ENCODE data around the gene ABCC1.
"Not testable (repeated sequence)": the region's sequence is repeated elsewhere in the genome, so short reads cannot be mapped to it uniquely, and the experiment has no call there.

ABCC1 gene

DNA sequence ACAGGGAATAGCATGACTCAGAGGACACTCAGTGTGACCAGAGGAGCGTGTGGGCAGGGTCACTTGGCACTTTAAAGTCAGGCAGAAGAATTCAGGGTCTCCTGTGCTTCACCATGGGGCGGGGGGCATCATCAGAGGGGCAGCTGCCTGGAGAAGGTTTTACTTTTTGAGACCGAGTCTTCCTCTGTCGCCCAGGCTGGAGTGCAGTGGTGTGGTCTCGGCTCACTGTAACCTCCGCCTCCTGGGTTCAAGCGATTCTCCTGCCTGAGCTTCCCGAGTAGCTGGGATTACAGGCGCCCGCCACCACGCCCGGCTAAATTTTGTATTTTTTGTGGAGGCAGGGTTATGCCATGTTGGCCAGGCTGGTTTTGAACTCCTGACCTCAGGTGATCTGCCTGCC, 241.6 kb downstream of the ABCC1 start:
- not testable (repeated sequence) for H3K36me3 ChIP-seq (ENCODE audit: control insufficient read depth, low read depth, low read length); H3K9me3 ChIP-seq (ENCODE audit: control insufficient read depth, low read depth, low read length); H3K27ac ChIP-seq (ENCODE audit: low read length); H3K9ac ChIP-seq (ENCODE audit: low read length); H3K4me1 ChIP-seq (ENCODE audit: control insufficient read depth, low read depth, low read length); H3K27me3 ChIP-seq (ENCODE audit: control insufficient read depth, insufficient read depth, low read length); H3K4me3 ChIP-seq (ENCODE audit: low read length)

GRCh38 chr16:16191493-16192167, 242.2 kb downstream of the ABCC1 start:
- Histone ChIP-seq H3K4me3 (ENCODE audit: low read length) (no peak overlapping the region), H3K36me3 (ENCODE audit: control insufficient read depth, low read depth, low read length) (no peaks in the 10 kb centered on the region), H3K4me1 (ENCODE audit: control insufficient read depth, low read depth, low read length) (no peaks in the 10 kb centered on the region), H3K27ac (ENCODE audit: low read length) (no peak overlapping the region), H3K9me3 (ENCODE audit: control insufficient read depth, low read depth, low read length) (no peaks in the 10 kb centered on the region), H3K9ac (ENCODE audit: low read length) (no peak overlapping the region), H3K27me3 (ENCODE audit: control insufficient read depth, insufficient read depth, low read length) (no peaks in the 10 kb centered on the region)
